GM21526 (cell line): ENCODE results near the gene CEP128.

ENCODE experiments used
- ATAC-seq: cut with Tn5 transposase; IDR thresholded peaks from one replicate; pipeline ENCODE4 v1.9.1; 2021; ENCODE audit warnings: moderate library complexity; ENCODE audit not compliant: unreplicated experiment, low FRiP score

CEP128 gene

GRCh38 chr14:80941241-80942185 lies at the start of gene CEP128:
CEP128 (minus strand) TSS chr14:80941738.
- peak; percentile 99 for ATAC-seq

- ATAC-seq: no peak
Observed at GRCh38 chr14:80988735-80989429, 47.3 kb upstream of the CEP128 start.

GRCh38 chr14:80988192-80988591 lies 46.7 kb upstream of the CEP128 start:
- no peak for ATAC-seq

- peak; percentile 79 for ATAC-seq
Observed at GRCh38 chr14:80987235-80988032, 45.9 kb upstream of the CEP128 start.

- ATAC-seq: no peak
Observed at GRCh38 chr14:80982711-80983110, 41.2 kb upstream of the CEP128 start.

GRCh38 chr14:80981673-80982072 lies 40.1 kb upstream of the CEP128 start:
- no peak for ATAC-seq

GRCh38 chr14:80981156-80981555 lies 39.6 kb upstream of the CEP128 start:
- ATAC-seq: no peak

- no peak for ATAC-seq
Observed at GRCh38 chr14:80979951-80980350, 38.4 kb upstream of the CEP128 start.

GRCh38 chr14:80978403-80978802 lies 36.9 kb upstream of the CEP128 start:
- ATAC-seq: no peak

GRCh38 chr14:80977221-80977620 lies 35.7 kb upstream of the CEP128 start:
- peak; percentile 79 for ATAC-seq

- no peak for ATAC-seq
Observed at GRCh38 chr14:80974679-80975078, 33.1 kb upstream of the CEP128 start.

- no peak for ATAC-seq
Observed at GRCh38 chr14:80973931-80974641, 32.5 kb upstream of the CEP128 start.

- no peak for ATAC-seq
Observed at GRCh38 chr14:80965037-80965436, 23.5 kb upstream of the CEP128 start.

- ATAC-seq: peak; percentile 98
Observed at GRCh38 chr14:80959496-80959895, 18.0 kb upstream of the CEP128 start.

- no peak for ATAC-seq
Observed at GRCh38 chr14:80958939-80959338, 17.4 kb upstream of the CEP128 start.

GRCh38 chr14:80958226-80958625 lies 16.7 kb upstream of the CEP128 start:
- no peak for ATAC-seq

GRCh38 chr14:80957613-80958012 lies 16.1 kb upstream of the CEP128 start:
- ATAC-seq: no peak

- ATAC-seq: no peak
Observed at GRCh38 chr14:80956922-80957321, 15.4 kb upstream of the CEP128 start.

GRCh38 chr14:80956102-80956501 lies 14.6 kb upstream of the CEP128 start:
- no peak for ATAC-seq

GRCh38 chr14:80955416-80955941 lies 13.9 kb upstream of the CEP128 start, which contains the start of gene TSHR:
TSHR (plus strand) TSS chr14:80955621; CDS start chr14:80955681, 60 bp downstream.
- ATAC-seq: no peak
